Bone marrow (tissue), 2 donors: Measurements from ENCODE around the gene AUTS2.
"Not testable (repeated sequence)": the region's sequence is repeated elsewhere in the genome, so short reads cannot be mapped to it uniquely, and the experiment has no call there.

Experiments
- DNase-seq, 2 donors: peaks; one replicate each; lab custom pipeline; 2025; lab: John Stamatoyannopoulos, UW

AUTS2 gene

DNA sequence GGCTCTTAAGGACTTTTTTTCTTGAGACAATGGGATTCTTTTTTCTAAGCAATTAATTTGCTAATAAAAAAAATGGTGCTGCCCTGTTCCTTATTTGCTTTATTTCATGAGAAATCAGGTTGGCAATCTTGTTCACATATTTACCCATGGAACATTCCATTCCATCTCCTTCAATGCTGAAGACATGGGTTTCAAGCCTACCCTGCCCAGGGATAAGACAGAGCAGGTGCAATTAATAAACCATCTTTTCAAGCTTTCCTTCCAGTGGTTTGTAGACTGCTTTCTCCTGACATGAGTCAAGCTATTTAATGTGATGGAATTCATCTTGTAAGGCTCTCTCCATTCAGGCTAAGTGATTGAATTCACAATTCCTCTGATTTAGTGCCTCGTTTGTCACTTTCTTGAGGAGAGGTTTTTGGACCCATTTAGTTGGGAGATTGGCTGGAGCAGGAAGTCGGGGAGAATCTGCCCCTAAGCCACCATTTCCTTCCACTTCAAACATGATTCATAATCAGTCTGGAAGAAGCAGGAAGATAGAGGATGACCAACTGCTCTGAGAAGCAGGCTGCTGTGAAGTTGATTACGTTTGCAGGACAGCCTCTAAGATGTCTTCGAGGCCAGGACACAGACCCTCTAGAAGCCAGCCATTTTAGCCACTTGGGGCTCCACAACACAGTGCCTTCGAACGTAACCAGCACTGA is 981.3 kb downstream of the AUTS2 start:
- DNase-seq, result no peak

DNA sequence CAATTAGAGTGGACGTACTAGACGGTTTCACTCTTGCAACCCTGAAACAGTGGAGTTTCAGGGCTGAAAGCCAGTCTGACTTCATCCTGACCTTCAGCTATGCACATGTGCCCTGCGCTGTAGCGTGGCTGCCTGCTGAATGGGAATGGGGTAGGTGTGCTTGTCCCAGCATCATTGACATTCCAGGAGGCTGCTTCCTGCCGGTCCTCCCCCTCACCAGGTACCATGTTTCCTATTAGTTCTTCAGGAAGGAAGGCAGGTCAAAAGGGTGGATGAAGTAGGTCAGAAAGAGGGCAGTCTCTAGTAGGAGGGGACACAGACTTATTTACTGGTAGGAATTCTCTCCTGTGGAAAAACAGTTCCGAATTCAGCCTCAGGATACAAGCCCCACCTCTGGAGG is 981.9 kb downstream of the AUTS2 start:
- DNase-seq, result no peak

DNA sequence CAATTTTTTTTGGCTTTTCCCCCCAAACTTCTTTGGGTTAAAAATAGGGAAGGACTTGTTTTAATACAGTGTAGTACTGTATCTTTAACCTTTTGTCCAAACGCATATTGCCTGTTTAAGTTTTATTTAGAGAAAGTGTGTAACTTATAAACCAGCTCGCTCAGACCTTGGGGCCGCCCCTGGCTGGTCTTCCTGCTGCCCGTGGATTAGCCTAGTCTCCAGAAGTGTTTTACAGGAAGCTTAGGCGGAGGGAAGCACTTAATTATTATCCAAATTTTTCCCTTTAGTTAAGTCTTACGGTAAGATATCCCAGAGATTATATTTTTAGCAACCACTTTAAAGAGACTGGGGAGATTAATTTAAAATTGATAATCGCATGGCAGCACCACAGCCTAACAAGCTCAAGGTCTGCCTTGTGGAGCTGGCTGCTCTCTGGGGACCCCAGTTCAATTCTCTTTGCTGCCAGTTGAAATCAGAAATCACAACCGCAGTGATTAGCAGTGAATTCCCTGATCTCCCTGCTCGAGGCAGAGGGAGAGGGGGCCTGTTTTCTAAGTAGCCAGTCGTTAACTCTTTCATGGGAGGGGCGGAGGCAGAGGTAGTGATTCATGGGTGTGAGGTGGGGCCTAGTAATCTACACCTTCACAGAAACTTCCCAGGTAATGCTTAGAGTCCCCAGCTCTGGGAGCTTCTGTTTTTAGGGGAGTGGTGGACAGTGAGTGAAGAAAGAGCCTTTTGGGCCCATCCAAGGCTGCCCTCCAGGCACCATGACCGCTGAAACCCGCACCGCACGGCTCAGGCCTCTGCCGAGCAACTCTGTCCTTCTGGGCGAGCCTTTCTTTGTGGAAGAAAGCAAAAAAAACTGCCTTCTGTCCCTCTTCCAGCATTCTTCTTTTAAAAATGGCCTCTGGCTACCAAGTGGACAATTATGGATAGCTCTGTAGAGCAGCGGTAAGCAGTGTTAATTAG is 984.9 kb downstream of the AUTS2 start:
- DNase-seq, result no peak

DNA sequence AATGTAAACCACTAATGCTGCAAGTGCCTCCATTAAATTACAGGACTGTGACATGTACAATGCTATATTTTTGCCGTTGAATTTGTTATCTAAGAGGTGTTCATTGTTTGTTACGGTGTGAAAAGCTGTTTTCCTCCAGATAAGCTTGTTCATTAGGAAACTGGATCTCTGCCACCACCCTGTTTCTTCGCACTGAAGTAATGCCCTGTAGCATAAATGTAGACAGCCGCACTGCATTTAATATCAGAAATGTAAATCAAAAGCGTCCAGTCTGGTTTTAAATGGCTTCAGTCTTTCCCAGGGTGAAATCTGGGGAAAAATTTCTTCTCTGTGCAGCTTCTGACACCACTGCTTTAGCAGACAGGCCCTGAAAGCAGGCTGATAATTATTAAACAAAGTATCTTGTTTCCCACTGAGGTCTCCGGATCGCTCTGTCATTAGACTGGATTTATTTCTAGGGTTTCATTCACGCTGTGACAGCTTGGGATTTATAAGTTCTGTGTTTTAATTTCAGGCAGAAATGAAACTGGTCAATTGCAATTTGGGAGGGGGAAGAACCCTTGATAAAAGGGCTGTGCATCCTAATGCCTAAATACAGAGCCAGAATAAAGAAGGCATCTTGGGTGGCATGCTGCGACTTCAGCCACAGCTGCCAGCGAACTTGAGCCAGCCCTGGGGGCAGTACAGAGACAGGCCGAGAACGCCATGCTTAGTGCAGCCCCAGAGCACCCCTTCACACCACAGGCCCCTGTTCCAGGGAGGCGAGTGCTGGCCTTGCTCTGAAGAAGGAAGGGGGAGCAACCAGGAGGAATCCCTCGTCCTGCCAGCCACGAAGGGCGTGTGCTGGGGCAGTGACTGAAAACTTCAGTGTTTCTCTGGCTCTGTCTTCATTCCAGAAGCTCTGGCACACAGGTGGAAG is 985.9 kb downstream of the AUTS2 start:
- DNase-seq, result no peak

DNA sequence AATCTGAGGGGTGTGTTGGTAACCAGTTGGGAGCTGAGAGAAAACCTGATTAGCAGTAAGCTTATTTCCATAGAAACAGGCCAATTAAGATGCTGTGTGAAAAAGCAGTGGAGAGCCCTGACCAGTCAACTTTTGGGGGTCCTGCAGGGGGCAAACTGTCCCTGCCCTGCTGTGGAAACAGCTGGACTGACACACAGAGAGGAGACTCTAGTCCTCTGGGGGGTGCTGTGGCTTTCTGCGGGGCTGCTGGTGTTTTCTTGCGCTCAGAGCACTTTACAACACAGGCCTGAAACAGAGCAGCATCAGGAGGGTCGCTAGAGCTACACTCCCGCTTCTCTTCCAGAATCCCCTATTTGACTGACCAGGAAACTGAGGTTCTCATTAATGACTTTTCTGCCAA is 986.8 kb downstream of the AUTS2 start:
- DNase-seq, result no peak

DNA sequence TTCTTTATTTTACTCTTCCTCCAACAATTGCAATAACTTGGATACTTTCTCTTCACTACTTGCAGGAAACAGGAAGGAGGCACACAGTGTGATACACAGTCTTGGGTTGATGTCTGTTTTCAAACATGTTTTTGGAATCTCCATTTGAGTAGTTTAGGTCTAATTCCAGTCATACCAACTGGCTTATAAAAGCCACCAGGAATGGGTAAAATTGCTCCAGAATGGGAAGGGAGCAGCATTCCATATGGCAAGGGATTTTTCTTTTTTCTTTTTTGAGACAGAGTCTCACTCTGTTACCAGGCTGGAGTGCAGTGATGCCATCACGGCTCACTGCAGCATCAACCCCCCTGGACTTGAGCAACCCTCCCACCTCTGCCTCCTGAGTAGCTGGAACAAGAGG is 988.5 kb downstream of the AUTS2 start:
- no peak for DNase-seq

DNA sequence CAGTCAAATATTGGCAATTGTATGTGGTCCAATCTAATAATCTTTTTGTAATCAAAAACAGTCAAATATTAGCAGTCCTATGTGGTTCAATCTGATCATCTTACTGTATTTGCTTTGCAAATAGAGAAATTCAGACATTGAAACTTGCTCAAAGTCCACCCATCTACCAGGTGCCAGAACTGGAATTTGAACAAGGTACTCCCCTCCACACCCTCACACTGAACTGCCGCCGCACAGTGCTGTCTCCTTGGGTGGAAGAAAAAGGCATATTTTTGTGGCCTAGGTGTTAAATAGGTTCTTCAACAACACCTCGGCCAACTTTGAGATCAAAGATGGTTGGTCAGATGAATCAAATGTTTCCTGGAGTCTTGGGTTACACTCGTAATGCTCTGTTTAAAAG is 989.5 kb downstream of the AUTS2 start:
- DNase-seq, result no peak

DNA sequence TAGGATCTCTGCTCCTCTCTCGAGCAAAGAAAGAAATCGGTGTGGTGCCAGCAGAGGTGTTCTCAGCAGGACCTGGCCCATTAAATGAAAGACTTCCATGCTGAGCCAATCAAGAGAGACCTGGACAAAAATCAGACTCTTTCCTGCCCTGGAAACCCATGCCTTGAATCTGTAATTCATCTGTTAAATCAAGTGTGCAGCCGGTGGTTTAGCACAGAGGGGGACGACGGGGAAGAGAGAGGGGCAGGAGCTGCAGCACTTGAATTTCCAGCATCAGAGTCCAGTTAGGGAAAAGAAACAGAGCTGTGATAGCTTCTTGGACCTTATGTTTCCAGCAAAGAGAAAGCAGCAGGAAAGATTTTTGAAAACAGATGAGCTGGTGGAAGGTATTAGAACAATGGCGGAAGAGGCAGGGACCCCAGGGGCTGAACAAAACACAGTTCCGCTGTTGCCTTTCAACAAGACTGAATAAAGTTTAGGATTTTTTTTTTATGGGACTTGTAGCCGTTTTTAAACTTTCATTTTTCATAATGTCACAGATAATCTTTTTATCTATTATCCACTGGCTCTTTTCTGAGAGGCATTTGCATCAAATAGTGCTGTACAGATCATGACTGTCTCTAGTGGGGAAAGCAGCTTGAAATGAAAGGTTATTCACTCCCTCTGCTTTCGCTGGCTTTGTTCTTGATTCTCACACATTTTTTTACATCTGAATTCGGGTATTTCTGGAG is 990.1 kb downstream of the AUTS2 start:
- DNase-seq, result no peak

DNA sequence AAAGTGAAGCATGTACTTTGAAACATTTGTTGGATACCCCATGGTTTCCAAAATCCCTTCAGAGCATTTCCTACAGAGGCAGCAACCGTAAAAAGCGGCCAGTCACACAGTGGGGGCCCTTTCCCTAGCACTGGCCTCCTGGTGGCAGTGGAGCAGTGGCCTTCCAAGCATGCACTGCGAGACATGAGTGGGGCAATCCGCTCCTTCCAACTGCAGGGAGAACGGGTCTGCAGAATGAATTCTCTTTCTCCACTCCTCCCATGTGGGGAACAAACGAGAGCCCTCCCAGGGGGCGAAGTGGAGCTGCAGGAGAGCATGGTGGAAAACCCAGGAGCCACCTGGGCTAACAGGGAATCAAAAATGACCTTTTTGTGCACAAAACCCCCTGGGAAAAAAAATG is 990.7 kb downstream of the AUTS2 start:
- no peak for DNase-seq

DNA sequence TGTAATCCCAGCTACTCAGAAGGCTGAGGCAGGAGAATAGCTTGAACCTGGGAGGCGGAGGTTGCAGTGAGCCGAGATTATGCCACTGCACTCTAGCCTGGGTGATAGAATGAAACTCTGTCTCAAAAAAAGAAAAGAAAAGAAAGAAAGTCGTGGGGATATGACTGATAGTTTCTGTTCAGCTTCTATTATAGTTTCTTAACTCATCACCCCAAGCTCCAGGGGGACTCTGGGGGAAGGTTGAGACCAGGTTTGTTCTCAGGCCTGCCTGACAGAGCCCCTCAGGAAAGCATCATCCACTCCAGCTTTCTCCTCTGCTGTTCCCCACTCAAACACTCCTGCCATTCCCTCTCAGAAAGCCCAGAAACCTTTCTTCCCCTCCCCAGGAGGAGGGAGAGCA is 991.3 kb downstream of the AUTS2 start:
- DNase-seq, result no peak

DNA sequence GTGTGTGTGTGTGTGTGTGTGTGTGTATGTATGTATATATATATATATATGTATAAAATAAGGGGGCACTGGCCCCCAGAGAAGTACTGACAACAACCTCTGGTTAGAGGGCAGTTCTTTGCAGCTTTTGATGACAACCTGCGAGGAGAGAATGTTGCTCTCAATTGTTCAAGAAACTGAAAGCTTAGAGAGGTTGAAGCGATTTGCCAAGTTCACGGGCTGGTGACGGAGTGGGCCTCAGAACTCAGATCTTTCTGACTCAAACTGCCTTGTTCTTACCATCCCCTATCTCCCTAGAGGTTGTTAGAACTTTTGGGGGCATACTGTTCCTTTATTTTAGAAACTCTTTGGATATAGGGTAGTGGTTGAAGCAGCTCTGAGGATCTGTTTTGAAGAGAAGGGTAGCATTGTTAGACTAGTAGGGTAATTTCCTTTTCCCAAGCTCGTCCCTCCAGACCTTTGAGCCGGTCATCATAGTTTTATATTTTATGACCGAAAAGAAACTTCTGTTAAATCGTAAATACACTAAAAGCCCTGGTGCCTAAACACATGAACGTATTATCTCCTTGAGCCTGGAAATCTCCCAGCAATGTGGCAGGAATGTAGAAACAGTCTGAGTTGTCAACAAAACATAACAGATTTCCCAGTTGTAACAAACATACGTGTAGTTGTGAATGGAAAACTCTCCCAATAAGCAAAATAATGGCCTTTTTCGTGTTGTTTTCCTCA is 992.0 kb downstream of the AUTS2 start:
- DNase-seq, result no peak

DNA sequence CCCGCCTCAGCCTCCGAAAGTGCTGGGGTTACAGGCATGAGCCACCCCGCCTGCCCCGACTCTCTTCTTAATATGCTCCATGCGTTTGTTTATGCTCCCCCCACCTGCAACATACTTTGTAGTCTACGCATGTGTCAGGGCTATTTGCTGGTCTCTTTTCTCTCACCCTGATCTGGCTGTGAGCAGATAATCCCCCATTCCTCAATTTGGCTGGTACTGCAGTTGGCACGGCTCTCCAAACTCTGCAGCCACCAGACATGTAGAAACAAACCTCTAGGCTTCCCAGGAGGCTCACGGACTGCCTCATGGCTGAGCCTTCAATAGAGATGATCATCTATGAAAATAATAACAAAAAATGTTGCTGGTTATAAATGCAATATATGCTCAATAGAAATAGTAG is 993.4 kb downstream of the AUTS2 start:
- DNase-seq, result no peak

DNA sequence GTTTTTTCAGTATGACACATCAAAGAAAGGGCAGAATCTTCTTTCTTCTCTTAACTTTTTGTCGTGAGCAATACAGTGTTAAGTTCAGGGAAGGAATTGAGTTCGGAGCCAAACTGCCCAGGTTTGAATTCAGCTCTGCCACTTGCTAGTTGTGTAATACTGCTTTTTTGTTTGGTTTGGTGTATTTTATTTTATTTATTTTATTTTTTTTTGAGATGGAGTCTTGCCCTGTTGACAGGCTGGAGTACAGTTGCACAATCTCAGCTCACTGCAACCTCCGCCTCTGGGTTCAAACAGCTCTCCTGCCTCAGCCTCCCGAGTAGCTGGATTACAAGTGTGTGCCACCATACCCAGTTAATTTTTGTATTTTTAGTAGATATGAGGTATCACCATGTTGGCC is 993.9 kb downstream of the AUTS2 start:
- no peak for DNase-seq

DNA sequence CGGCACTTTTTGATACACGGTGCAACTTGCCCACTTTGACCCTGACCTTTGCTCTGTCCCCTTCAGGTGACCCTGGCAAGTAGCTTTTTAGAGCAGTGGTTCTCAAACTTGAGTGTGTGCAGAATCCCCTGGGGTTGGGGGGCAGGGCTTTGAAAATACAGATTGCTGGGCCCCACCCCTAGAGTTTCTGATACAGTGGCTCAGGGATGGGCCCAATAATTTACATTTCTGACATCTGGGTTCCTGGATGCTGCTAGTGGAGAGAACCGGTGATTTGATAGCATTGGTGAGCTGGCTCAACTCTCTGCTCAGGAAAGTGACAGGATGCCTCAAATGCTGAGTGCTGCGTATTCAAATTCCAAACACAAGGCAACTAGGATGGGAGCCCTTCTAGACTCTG is 995.9 kb downstream of the AUTS2 start:
- DNase-seq, result no peak

DNA sequence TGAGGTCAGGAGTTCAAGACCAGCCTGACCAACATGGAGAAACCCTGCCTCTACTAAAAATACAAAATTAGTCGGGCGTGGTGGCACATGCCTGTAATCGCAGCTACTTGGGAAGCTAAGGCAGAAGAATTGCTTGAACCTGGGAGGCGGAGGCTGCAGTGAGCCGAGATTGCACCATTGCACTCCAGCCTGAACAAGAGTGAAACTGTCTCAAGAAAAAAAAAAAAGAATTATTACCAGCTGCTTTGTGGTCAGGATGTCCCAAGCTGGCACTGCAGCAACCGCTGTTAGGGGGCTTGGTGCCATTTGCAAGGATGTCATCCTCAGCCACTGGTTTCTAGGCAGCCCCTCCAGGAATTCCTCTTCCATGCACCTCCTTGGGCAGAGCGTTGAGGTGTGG is 996.6 kb downstream of the AUTS2 start:
- not testable (repeated sequence) for DNase-seq

DNA sequence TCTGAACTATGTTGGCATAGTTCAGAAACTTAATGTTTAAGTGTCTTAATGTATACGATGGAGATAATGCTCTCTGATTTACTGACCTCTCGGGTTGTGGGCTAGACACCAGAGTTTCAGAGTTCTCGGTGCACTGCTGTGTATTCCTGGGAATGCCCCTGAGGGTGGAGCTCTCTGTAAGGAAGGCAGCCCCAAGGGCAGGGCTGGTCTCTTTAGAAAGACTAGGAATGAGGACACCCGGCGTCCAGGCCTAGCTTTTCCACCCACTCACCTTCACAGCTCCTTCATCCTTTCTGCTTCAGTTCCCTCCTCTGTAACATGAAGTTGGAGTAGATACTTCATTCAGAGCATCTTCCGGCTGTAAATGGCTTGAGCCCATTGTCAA is 997.1 kb downstream of the AUTS2 start:
- DNase-seq, result no peak

DNA sequence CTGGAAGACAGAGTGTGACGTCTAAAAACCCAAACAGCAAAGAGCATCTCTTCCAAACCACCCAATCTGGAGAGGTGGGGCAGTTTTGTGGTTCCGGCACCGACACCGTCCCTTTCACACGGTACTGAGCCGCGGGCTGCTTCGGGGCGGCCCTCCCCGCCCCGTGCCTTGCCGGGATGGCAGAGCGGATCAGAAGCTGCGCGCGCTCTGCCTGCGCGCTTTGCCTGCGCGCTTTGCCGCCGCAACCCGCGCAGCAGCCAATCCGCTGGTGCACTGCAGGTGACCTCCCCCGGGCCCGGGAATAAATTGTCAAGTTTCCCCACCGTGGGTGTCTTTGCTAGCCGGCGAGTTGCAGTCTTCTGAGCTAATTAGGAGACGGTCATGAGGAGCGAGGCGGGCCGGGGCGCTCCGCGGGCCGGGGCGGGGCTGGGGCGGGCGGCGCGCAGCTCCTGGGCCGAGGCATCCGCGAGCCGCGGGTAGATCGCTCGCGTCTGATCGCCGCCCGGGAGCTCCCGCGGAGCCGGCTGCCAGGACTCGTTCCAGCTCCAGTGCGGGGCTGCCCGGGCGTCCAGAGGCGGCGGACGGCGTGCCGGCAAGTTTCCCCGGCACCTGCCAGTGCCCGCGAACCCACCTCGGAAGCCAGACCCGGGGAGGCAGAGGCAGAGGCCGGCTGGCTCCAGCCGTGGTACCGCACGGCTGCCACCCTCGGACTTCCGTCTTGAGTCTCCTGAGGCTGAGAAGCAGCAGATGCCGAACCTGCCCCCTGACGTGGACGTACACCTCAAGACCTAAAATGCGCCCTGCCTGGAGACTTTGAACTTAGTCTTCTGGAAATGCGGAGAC is 997.7 kb downstream of the AUTS2 start:
- DNase-seq, result no peak

DNA sequence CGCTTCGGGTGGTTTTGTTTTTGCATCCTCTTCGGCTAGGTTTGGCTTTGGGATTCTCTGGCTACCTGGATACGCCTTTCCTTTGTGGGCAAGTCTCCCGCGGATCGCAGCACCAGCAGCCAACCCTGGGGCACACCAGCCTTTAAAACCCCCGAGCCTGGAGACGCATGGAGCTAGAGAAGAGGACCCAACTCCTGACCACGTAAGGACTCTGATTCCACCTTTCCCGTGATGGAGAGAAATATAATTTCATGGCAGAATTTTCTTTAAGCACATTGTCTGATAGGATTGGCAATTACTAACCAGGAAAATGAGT is 998.3 kb downstream of the AUTS2 start:
- DNase-seq, result no peak

DNA sequence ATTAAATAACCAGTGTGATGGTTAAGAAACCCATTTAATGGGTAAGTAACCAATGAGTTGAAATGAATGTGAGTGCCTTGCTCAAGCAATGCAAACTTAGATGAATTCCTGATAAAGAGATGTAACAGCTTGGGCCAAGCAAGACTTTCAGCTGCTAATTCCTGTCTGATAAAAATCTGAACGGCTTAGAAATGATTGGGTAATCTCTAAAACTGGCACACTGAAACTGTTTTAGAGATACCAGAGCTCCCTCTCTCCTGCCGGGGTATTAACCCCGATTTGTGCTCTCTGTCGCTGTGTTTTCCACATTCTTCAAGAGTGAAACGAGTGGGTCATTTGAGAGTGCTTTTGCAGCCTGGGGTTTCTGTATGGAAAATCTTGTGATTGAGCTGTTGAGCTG is 998.8 kb downstream of the AUTS2 start:
- no peak for DNase-seq

DNA sequence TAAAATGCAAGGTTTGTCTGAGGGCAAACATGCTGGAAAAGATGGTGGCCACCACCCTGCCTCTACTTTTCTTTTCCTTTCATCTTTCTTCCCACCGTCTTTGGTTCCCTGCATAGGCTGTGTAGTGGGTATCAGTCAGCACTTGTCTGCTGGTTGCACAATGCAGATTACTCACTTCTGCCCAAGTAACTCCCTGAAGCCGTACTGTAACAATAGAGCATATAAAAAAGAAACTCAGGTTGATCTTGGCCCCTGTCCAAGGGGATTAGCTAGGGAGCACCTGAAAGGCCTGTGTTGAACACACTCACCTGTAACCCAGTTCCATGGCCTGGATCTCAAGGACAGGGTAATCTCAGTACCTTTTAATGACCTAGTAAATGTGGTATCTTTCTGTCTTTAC is 1000.7 kb downstream of the AUTS2 start:
- no peak for DNase-seq
